GM10248 (cell line): Measurements from ENCODE around the gene ANKRD45.
"Not testable (repeated sequence)": the region's sequence is repeated elsewhere in the genome, so short reads cannot be mapped to it uniquely, and the experiment has no call there.

ENCODE experiments used
- CTCF ChIA-PET: fragments of 300-600 bp; sonication (Branson Sonifier 250); formaldehyde crosslinking; extraction: SDS; loops from one replicate; lab custom pipeline; 2021; ENCODE audit warnings: antibody characterized with exemption; lab: Yijun Ruan, JAX
- POLR2A ChIA-PET: fragments of 350-650 bp; sonication (Branson Sonifier 250); formaldehyde crosslinking; extraction: SDS; loops from one replicate; lab custom pipeline; 2020; ENCODE audit warnings: antibody characterized with exemption; lab: Yijun Ruan, JAX
- DNase-seq: peaks from one replicate; pipeline ENCODE4 v3.0.0; 2012; ENCODE audit errors: extremely low spot score
- CTCF ChIP-seq: IDR thresholded peaks from 2 replicates; pipeline ENCODE4 v1.5.1; 2012; ENCODE audit warnings: mild to moderate bottlenecking, low read depth; ENCODE audit errors: extremely low read depth, missing control alignments, control extremely low read depth

ANKRD45 gene

DNA sequence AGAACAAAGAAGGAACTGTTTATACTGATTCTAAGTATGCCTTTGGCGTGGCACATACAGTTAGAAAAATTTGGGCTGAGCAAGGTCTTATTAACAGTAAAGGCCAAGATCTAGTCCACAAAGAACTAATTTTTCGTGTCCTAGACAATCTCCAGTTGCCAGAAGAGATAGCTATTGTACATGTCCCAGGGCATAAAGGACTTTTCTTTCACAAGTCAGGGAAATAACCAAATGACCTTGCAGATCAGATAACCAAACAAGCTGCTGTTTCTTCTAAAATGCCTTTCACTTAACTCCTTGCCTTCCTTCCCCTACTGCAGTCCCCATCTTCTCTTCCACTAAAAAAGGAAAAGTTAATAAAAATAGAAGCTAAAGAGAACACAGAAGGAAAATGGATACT is 30.5 kb downstream of the ANKRD45 start:
- ChIA-PET POLR2A (no interaction called here), CTCF (interaction anchor here (1.5 kb wide), 1 partner anchor 15 kb away, joined by 6 read pairs; no protein-coding TSS in a partner anchor)
- no peak for TF ChIP-seq CTCF
- no peak for DNase-seq

DNA sequence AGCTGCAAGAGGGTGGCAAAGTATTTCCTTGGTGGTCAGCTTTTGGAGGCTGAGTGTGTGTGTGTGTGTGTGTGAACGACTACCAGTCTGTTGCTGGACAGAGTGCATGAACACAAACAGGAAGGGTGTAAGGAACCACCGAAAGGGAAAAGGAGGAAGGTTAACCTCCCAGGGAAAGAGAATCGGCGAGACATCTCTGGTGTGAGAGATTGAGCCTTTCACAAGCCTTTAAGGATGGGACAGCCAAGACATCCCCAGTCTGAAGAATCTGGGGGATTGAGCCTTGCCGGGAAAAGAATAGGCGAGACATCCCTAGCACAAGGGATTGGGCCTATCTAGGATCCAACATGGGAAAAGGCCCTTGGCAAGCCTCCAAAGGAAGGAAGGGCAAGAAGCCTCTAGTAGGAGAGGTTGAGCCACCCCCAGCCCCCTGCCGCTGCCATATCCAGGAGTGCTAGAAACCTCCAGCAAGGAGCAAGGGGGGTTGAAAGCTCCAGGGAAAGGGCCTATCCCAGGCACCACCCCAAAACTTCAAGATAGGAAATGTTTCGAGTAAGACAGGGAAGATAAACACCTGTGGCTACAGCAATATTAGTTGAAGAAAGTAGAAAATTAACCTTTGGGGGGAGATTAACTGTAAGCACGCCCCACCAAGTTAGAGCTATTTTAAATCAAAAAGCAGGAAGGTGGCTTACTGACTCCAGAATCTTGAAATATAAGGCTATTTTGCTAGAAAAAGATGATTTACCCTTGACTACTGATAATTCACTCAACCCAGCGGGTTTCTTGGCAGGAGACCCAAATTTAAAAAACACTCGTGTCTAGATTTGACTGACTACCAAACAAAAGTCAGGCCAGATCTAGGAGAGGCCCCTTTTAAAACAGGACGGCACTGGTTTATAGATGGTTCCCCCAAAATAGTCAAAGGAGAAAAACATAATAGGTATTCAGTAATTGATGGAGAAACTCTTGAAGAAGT is 31.3 kb downstream of the ANKRD45 start:
- ChIA-PET CTCF (interaction anchor here (1.5 kb wide), 1 partner anchor 14 kb away, joined by 6 read pairs; no protein-coding TSS in a partner anchor), POLR2A (no interaction called here)
- no peak for DNase-seq
- no peak for TF ChIP-seq CTCF

- CTCF ChIA-PET, POLR2A ChIA-PET, DNase-seq: not testable (repeated sequence)
These were observed 32.2 kb downstream of the ANKRD45 start for GRCh38 chr1:173637236-173638042.

GRCh38 chr1:173635116-173635515 is 34.5 kb downstream of the ANKRD45 start, which contains the start of gene TEX50:
TEX50 (plus strand) TSS chr1:173635338; CDS start chr1:173635522, 184 bp downstream.
- ChIA-PET POLR2A (no interaction called here), CTCF (interaction anchor here (0.7 to 1.4 kb wide), 3 partner anchors 9 to 49 kb away, joined by 3 to 4 read pairs (median 4); no protein-coding TSS in a partner anchor)
- no peak for DNase-seq
- no peak for TF ChIP-seq CTCF

- TF ChIP-seq CTCF: no peak
- POLR2A ChIA-PET: no interaction called here
- CTCF ChIA-PET: interaction anchor here (1.1 kb wide), 1 partner anchor 204 kb away, joined by 3 read pairs; no protein-coding TSS in a partner anchor
- DNase-seq: no peak
These were observed 40.8 kb downstream of the ANKRD45 start for GRCh38 chr1:173628888-173629287.

DNA sequence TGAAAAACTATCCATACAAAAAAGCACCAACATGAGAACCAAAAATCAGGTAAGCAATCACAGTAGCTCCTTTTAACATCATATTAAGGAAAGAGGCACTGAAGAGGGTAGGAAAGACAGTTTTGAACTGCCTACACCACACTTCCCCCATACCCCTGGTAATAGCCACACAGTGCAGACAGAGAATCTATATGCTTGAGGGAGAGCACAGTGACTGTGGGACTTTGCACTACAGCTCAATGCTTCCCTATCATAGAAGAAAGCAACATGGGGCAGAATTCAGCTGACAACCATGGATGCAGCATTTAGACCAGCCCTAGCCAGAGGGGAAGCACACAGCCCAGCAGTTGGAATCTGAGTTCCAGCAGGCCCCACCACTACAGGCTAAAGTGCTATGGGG is 42.4 kb downstream of the ANKRD45 start:
- ChIA-PET CTCF (interaction anchor here (1.0 to 1.9 kb wide), 2 partner anchors 46 to 47 kb away, joined by 3 to 5 read pairs; no protein-coding TSS in a partner anchor), POLR2A (no interaction called here)
- no peak for DNase-seq
- TF ChIP-seq CTCF: no peak
